Gastrocnemius medialis (tissue), 4 donors: ENCODE results near the gene ZBTB2.

Experiments
- POLR2A ChIP-seq, 2 donors: fragments of 450-650 bp; IDR thresholded peaks; one replicate each; pipeline ENCODE4 v1.6.1; 2017; ENCODE audit warnings: antibody characterized with exemption in 2 of 2, mild to moderate bottlenecking in 2 of 2, moderate library complexity in 2 of 2
- TF ChIP-seq, protein P1 (sequence below), 5 experiments: fragments of 450-650 bp in 3 of 5; fragments of 200-600 bp in 2 of 5; sonication (generic) in 2 of 5; IDR thresholded peaks in 4 of 5; conservative IDR thresholded peaks in 1 of 5; 1 replicate in 4 of 5; 2 replicates in 1 of 5; pipeline ENCODE4 v1.5.1; 2016 to 2019; ENCODE audit warnings: antibody characterized with exemption in 5 of 5, mild to moderate bottlenecking in 3 of 5, moderate library complexity in 3 of 5

DNA sequence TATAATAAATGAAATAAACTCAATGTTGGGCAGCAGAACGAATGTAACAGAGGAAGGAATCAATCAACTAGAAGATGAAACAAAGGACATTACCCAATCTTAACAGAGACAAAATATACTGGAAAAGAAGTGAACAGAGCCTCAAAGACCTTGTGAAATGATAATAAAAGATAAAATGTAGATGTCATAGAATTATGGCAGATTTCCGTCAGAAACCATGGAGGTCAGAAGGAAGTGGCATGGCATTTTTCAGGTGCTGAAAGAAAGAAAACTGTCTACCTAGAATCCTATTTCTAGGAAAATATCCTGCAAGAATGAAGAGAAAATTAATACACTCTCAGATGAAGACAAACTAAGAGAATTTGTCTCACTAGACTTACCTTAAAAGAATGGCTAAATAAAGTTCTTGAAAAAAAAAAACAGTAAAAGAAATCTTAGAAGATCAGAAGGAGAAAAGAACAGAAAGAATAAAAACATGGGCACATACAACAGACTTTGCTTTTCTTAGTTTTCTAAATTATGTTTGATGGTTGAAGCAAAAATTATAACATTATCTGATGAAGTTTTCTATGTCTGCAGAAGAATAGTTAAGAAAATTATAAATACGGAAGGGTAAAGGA lies 23.4 kb upstream of the ZBTB2 start:
- TF ChIP-seq, protein P1, sequence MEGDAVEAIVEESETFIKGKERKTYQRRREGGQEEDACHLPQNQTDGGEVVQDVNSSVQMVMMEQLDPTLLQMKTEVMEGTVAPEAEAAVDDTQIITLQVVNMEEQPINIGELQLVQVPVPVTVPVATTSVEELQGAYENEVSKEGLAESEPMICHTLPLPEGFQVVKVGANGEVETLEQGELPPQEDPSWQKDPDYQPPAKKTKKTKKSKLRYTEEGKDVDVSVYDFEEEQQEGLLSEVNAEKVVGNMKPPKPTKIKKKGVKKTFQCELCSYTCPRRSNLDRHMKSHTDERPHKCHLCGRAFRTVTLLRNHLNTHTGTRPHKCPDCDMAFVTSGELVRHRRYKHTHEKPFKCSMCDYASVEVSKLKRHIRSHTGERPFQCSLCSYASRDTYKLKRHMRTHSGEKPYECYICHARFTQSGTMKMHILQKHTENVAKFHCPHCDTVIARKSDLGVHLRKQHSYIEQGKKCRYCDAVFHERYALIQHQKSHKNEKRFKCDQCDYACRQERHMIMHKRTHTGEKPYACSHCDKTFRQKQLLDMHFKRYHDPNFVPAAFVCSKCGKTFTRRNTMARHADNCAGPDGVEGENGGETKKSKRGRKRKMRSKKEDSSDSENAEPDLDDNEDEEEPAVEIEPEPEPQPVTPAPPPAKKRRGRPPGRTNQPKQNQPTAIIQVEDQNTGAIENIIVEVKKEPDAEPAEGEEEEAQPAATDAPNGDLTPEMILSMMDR (IDR thresholded peaks at IDR 0.05 in 4 of 5, conservative IDR thresholded peaks at IDR 0.05 in 1 of 5): no peak
- TF ChIP-seq POLR2A (IDR thresholded peaks at IDR 0.05): no peak
